Nephron progenitor cell (in vitro differentiated cells): ENCODE results near the gene LDAH.

Experiments
- DNase-seq: peaks from one replicate; pipeline ENCODE4 v3.0.0; 2021
- H3K27ac Mint-ChIP-seq: 2 replicates; pipeline ENCODE4 v1.8.0; 2021; ENCODE audit warnings: mild to moderate bottlenecking, moderate library complexity, mixed read lengths
- H3K27me3 Mint-ChIP-seq: 2 replicates; pipeline ENCODE4 v1.8.0; 2021; ENCODE audit warnings: mild to moderate bottlenecking, low read depth, mixed read lengths; ENCODE audit not compliant: poor library complexity
- H3K36me3 Mint-ChIP-seq: 2 replicates; pipeline ENCODE4 v1.8.0; 2021; ENCODE audit warnings: low read depth, mixed read lengths
- H3K4me1 Mint-ChIP-seq: 2 replicates; pipeline ENCODE4 v1.8.0; 2021; ENCODE audit warnings: mixed read lengths
- H3K4me3 Mint-ChIP-seq: 2 replicates; pipeline ENCODE4 v1.8.0; 2021; ENCODE audit warnings: mild to moderate bottlenecking, moderate library complexity, mixed read lengths
- H3K9me3 Mint-ChIP-seq: 2 replicates; pipeline ENCODE4 v1.8.0; 2021; ENCODE audit warnings: mild to moderate bottlenecking, moderate library complexity, mixed read lengths
- TF ChIP-seq, protein P1 (sequence below): fragments of 200-600 bp; sonication (generic); IDR thresholded peaks from 2 replicates; pipeline ENCODE4 v1.5.0; 2021; ENCODE audit warnings: antibody characterized with exemption

LDAH gene

DNA sequence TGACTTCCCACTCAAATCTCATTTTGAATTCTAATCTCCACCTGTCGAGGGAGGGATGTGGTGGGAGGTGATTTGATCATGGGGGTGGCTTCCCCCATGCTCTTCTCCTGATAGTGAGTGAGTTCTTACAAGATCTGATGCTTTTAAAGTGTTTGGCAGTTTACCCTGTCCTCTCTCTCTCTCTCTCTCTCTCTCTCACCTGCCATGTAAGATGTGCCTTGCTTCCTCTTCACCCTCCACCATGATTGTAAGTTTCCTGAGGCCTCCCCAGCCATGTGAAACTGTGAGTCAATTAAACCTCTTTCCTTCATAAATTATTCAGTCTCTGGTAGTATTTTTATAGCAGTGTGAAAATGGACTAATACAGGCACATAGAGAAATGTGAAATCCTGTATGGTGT is 7.0 kb upstream of the LDAH start:
- DNase-seq, result no peak
- H3K9me3 Mint-ChIP-seq, result peaks cover 4% of the 10 kb centered on the region
- TF ChIP-seq, protein P1, sequence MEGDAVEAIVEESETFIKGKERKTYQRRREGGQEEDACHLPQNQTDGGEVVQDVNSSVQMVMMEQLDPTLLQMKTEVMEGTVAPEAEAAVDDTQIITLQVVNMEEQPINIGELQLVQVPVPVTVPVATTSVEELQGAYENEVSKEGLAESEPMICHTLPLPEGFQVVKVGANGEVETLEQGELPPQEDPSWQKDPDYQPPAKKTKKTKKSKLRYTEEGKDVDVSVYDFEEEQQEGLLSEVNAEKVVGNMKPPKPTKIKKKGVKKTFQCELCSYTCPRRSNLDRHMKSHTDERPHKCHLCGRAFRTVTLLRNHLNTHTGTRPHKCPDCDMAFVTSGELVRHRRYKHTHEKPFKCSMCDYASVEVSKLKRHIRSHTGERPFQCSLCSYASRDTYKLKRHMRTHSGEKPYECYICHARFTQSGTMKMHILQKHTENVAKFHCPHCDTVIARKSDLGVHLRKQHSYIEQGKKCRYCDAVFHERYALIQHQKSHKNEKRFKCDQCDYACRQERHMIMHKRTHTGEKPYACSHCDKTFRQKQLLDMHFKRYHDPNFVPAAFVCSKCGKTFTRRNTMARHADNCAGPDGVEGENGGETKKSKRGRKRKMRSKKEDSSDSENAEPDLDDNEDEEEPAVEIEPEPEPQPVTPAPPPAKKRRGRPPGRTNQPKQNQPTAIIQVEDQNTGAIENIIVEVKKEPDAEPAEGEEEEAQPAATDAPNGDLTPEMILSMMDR, result no peak
- no peak overlapping the region for H3K4me3 Mint-ChIP-seq
- no peaks in the 10 kb centered on the region for H3K4me1 Mint-ChIP-seq
- H3K36me3 Mint-ChIP-seq, result no peaks in the 10 kb centered on the region
- peaks cover 76% of the 10 kb centered on the region for H3K27me3 Mint-ChIP-seq
- no peak overlapping the region for H3K27ac Mint-ChIP-seq

DNA sequence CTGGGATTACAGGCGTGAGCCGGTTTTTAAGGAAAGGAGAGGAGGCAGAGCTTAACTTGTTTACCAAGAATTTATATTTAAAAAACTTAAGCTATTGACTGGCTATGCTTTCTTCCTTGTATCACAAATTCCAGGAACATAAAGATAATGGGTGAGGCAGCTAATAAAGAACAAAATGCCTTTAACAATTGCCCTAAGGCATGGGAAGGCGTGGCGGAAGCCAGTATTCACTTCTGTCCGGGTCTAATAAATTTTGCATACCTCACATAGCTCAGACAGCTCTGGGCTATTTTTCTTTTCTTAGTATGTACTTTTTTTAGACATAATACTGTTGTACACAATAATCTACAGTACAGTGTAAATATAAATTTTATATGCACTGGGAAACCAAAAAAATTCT is 1.0 kb upstream of the LDAH start:
- TF ChIP-seq, protein P1, result no peak
- H3K4me1 Mint-ChIP-seq, result peaks cover 15% of the 10 kb centered on the region
- H3K36me3 Mint-ChIP-seq, result peaks cover 10% of the 10 kb centered on the region
- no peak for DNase-seq
- peak overlapping the region; percentile 20 for H3K4me3 Mint-ChIP-seq
- H3K27ac Mint-ChIP-seq, result no peak overlapping the region
- peaks cover 48% of the 10 kb centered on the region for H3K27me3 Mint-ChIP-seq
- peaks cover 18% of the 10 kb centered on the region for H3K9me3 Mint-ChIP-seq

DNA sequence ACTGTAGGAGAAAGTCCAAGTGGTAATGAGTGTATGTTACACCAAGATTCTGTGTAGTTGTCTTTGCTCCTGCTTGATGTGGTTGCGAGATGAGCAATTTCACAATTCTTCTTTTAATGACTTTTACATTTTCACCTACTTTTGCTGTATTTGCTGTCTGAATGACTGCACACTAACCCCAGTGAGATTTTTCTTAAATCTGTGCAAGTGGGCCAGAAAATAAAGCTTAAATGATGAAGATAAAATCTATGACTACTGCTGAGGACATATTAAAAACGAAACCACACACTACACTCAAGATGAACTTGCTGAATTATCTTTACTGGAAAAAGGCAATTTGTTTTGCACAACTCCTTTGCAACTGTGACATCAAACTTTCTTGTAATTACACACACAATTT is 4.1 kb downstream of the LDAH start:
- no peak overlapping the region for H3K4me3 Mint-ChIP-seq

DNA sequence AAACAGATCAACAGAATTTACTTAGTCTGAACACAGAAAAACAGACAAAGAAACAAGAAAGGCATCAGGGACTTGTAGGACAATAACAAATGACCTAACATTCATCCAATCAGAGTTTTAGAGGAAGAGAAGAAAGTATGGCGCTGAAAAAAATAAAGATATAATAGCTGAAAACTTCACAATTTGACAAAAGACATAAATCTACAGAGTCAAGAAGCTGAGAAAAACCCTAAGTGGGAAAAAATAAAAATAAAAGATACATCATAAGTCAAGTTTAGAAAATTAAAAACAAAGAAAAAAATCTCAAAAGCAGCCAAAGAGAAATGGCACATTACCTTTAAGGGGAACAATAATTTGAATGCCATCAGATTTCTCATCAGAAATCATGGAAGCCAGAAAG is 7.7 kb downstream of the LDAH start:
- TF ChIP-seq, protein P1, result no peak
- no peak overlapping the region for H3K4me3 Mint-ChIP-seq
- H3K27me3 Mint-ChIP-seq, result peaks cover 3% of the 10 kb centered on the region
- no peak overlapping the region for H3K27ac Mint-ChIP-seq
- no peaks in the 10 kb centered on the region for H3K4me1 Mint-ChIP-seq
- no peak for DNase-seq
- H3K36me3 Mint-ChIP-seq, result peaks cover 34% of the 10 kb centered on the region
- H3K9me3 Mint-ChIP-seq, result no peaks in the 10 kb centered on the region

More for the DNA sequence above, 4.1 kb downstream of the LDAH start:
- TF ChIP-seq, protein P1, result no peak
- no peak for DNase-seq
- no peak overlapping the region for H3K27ac Mint-ChIP-seq
- H3K36me3 Mint-ChIP-seq, result peaks cover 31% of the 10 kb centered on the region
- peaks cover 15% of the 10 kb centered on the region for H3K4me1 Mint-ChIP-seq
- peaks cover 18% of the 10 kb centered on the region for H3K9me3 Mint-ChIP-seq
- H3K27me3 Mint-ChIP-seq, result peaks cover 9% of the 10 kb centered on the region

DNA sequence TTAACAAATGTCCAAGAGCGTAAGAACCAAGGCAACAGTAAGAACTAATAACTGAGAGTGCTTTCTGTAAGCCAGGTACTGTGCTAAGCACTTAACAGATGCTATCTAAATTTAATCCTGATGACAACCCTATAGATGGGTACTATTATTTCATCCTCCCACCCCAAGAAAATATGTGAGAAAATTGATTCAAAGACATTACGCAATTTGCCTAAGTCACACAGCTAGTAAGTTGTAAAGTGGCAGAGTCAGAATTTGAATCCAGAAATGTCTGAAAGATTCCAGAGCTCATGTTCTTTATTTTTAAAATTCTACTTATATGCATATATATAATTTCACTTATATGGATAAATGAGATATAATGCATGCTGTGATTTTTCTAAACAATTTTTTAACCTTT is 10.1 kb downstream of the LDAH start:
- TF ChIP-seq, protein P1, result no peak
- H3K36me3 Mint-ChIP-seq, result peaks cover 28% of the 10 kb centered on the region
- no peak overlapping the region for H3K4me3 Mint-ChIP-seq
- H3K27ac Mint-ChIP-seq, result no peak overlapping the region
- peaks cover 3% of the 10 kb centered on the region for H3K27me3 Mint-ChIP-seq
- no peaks in the 10 kb centered on the region for H3K9me3 Mint-ChIP-seq
- no peak for DNase-seq
- no peaks in the 10 kb centered on the region for H3K4me1 Mint-ChIP-seq

DNA sequence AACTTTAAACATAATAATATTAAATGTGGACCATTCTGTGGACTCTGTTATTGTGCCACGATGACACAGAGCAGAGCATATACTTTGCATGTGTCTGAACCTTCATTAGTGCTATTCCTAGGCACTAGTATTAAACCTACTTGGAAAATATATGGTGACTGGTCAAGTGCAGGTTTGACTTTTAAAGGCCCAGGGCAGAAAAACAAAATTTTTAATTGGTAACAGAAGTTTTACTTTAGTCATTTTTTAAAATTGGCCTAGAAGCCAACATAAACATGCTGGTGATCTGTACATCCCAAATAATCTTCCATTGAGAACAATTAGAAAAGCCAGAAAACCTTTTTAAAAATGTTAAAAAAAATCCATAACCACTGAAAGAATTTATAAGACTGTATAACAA is 16.6 kb downstream of the LDAH start:
- Mint-ChIP-seq H3K9me3 (no peaks in the 10 kb centered on the region), H3K27ac (no peak overlapping the region), H3K4me1 (no peaks in the 10 kb centered on the region), H3K36me3 (peaks cover 5% of the 10 kb centered on the region), H3K4me3 (no peak overlapping the region), H3K27me3 (no peaks in the 10 kb centered on the region)
- TF ChIP-seq, protein P1, result no peak
- no peak for DNase-seq
